Measurements from ENCODE around the gene SPATA9. TPM values are rescaled to one million over a fixed set of nuclear protein-coding genes. Genes with fewer than 3 reads are reported as not detected.

The SPATA9 gene
- total and polyA plus RNA-seq, 2 of the 13 experiments (the other 11 are each of a cell fraction or from before 2014, with no cell fraction given): not detected

DNA sequence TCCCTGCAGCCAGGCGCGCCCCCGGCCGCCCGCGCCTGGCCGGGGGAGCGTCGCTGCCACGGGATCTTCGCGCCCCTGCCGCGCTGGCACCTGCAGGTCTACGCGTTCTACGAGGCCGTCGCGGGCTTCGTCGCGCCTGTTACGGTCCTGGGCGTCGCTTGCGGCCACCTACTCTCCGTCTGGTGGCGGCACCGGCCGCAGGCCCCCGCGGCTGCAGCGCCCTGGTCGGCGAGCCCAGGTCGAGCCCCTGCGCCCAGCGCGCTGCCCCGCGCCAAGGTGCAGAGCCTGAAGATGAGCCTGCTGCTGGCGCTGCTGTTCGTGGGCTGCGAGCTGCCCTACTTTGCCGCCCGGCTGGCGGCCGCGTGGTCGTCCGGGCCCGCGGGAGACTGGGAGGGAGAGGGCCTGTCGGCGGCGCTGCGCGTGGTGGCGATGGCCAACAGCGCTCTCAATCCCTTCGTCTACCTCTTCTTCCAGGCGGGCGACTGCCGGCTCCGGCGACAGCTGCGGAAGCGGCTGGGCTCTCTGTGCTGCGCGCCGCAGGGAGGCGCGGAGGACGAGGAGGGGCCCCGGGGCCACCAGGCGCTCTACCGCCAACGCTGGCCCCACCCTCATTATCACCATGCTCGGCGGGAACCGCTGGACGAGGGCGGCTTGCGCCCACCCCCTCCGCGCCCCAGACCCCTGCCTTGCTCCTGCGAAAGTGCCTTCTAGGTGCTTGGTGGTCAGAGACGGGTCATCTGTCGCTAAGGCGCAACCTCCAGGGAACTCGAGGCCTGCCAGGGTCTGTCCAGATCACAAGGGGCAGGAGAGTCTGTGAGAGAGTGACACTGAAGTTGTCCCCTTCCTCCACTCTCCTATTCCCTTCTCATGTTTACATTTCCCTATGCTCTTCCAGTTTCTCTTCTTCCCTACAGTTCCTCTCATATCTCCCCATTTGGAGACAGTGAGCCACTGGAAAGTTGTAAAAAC is 61.6 kb downstream of the SPATA9 start (continued):
- TF ChIP-seq TOPORS (CRISPR knock-in tag; IDR thresholded peaks at IDR 0.05) (no peak), MBD4 (IDR thresholded peaks at IDR 0.05; ENCODE audit: borderline replicate concordance, low read length) (no peak), ATM (IDR thresholded peaks at IDR 0.05; ENCODE audit: borderline replicate concordance) (no peak), MAF1 (CRISPR knock-in tag; IDR thresholded peaks at IDR 0.05; ENCODE audit: borderline replicate concordance) (no peak), FOXA3 (CRISPR knock-in tag; IDR thresholded peaks at IDR 0.05) (0 out of 2 replicates have a peak, but pooled peaks have one; percentile 11), JARID2 (CRISPR knock-in tag; IDR thresholded peaks at IDR 0.05; ENCODE audit: insufficient replicate concordance) (no peak), HNRNPUL1 (IDR thresholded peaks at IDR 0.05; ENCODE audit: low read depth, low read length) (no peak), CREB1 (IDR thresholded peaks at IDR 0.05) (no peak), CREB1 (CRISPR knock-in tag; IDR thresholded peaks at IDR 0.05) (no peak), DPF2 (CRISPR knock-in tag; IDR thresholded peaks at IDR 0.05; ENCODE audit: borderline replicate concordance, low read depth) (no peak), ZIK1 (CRISPR knock-in tag; IDR thresholded peaks at IDR 0.05; ENCODE audit: borderline replicate concordance, low read depth) (no peak; the same call in 1 of the 2 replicates), MEIS2 (CRISPR knock-in tag; IDR thresholded peaks at IDR 0.05) (no peak; the same call in 1 of the 2 replicates), ELF1 (CRISPR knock-in tag; IDR thresholded peaks at IDR 0.05) (no peak), GLI4 (CRISPR knock-in tag; IDR thresholded peaks at IDR 0.05; ENCODE audit: borderline replicate concordance) (no peak), ZBTB7B (CRISPR knock-in tag; IDR thresholded peaks at IDR 0.05) (0 out of 2 replicates have a peak, but pooled peaks have one; percentile 42), U2AF2 (IDR thresholded peaks at IDR 0.05; ENCODE audit: low read depth, low read length) (no peak), POGZ (CRISPR knock-in tag; IDR thresholded peaks at IDR 0.05) (0 out of 2 replicates have a peak, but pooled peaks have one; percentile 25)
- TF ChIP-seq, protein P1, sequence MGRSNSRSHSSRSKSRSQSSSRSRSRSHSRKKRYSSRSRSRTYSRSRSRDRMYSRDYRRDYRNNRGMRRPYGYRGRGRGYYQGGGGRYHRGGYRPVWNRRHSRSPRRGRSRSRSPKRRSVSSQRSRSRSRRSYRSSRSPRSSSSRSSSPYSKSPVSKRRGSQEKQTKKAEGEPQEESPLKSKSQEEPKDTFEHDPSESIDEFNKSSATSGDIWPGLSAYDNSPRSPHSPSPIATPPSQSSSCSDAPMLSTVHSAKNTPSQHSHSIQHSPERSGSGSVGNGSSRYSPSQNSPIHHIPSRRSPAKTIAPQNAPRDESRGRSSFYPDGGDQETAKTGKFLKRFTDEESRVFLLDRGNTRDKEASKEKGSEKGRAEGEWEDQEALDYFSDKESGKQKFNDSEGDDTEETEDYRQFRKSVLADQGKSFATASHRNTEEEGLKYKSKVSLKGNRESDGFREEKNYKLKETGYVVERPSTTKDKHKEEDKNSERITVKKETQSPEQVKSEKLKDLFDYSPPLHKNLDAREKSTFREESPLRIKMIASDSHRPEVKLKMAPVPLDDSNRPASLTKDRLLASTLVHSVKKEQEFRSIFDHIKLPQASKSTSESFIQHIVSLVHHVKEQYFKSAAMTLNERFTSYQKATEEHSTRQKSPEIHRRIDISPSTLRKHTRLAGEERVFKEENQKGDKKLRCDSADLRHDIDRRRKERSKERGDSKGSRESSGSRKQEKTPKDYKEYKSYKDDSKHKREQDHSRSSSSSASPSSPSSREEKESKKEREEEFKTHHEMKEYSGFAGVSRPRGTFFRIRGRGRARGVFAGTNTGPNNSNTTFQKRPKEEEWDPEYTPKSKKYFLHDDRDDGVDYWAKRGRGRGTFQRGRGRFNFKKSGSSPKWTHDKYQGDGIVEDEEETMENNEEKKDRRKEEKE (IDR thresholded peaks at IDR 0.05): no peak
- TF ChIP-seq, protein P2, sequence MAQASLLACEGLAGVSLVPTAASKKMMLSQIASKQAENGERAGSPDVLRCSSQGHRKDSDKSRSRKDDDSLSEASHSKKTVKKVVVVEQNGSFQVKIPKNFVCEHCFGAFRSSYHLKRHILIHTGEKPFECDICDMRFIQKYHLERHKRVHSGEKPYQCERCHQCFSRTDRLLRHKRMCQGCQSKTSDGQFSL (CRISPR knock-in tag; IDR thresholded peaks at IDR 0.05): no peak; the same call in 1 of the 2 replicates
- TF ChIP-seq, protein P3, sequence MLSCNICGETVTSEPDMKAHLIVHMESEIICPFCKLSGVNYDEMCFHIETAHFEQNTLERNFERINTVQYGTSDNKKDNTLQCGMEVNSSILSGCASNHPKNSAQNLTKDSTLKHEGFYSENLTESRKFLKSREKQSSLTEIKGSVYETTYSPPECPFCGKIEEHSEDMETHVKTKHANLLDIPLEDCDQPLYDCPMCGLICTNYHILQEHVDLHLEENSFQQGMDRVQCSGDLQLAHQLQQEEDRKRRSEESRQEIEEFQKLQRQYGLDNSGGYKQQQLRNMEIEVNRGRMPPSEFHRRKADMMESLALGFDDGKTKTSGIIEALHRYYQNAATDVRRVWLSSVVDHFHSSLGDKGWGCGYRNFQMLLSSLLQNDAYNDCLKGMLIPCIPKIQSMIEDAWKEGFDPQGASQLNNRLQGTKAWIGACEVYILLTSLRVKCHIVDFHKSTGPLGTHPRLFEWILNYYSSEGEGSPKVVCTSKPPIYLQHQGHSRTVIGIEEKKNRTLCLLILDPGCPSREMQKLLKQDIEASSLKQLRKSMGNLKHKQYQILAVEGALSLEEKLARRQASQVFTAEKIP (CRISPR knock-in tag; IDR thresholded peaks at IDR 0.05; ENCODE audit: borderline replicate concordance): no peak
- TF ChIP-seq, protein P4, sequence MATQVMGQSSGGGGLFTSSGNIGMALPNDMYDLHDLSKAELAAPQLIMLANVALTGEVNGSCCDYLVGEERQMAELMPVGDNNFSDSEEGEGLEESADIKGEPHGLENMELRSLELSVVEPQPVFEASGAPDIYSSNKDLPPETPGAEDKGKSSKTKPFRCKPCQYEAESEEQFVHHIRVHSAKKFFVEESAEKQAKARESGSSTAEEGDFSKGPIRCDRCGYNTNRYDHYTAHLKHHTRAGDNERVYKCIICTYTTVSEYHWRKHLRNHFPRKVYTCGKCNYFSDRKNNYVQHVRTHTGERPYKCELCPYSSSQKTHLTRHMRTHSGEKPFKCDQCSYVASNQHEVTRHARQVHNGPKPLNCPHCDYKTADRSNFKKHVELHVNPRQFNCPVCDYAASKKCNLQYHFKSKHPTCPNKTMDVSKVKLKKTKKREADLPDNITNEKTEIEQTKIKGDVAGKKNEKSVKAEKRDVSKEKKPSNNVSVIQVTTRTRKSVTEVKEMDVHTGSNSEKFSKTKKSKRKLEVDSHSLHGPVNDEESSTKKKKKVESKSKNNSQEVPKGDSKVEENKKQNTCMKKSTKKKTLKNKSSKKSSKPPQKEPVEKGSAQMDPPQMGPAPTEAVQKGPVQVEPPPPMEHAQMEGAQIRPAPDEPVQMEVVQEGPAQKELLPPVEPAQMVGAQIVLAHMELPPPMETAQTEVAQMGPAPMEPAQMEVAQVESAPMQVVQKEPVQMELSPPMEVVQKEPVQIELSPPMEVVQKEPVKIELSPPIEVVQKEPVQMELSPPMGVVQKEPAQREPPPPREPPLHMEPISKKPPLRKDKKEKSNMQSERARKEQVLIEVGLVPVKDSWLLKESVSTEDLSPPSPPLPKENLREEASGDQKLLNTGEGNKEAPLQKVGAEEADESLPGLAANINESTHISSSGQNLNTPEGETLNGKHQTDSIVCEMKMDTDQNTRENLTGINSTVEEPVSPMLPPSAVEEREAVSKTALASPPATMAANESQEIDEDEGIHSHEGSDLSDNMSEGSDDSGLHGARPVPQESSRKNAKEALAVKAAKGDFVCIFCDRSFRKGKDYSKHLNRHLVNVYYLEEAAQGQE (IDR thresholded peaks at IDR 0.05; ENCODE audit: borderline replicate concordance in 1 of 2, low read depth in 1 of 2, low read length in 2 of 2): no peak
